ENCODE measurements around the gene NOC4L. TPM values are rescaled to one million over a fixed set of nuclear protein-coding genes. Genes with fewer than 3 reads are reported as not detected.

NOC4L gene
- total RNA-seq, 1 experiment from 2014 or later, result 39.6 TPM

DNA sequence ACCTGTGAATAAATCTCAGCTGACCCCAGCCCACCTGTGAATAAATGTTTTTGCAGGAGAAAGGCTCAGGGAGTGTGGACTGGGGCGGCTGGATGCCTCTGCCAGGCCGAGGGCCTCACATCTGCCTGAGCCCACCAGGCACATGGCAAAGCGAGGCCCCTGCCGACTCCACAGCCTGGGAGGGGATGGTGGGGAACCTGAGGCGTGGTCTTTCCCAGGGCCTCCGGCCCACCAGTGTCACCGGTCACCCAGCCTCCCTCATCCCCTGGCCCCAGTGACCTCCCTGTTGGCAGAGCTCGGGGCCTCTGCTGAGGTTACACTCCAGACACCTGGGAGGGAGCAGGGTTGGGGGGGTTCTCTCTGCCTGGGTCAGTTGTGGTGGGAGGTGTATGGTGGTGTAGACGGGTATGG is 8.2 kb downstream of the NOC4L start:
- Mint-ChIP-seq H3K4me3 (ENCODE audit: unreplicated experiment) (no peak overlapping the region), H3K27me3 (ENCODE audit: insufficient read depth, unreplicated experiment) (no peaks in the 10 kb centered on the region), H3K4me1 (ENCODE audit: low read depth, unreplicated experiment) (no peaks in the 10 kb centered on the region), H3K36me3 (ENCODE audit: insufficient read depth, unreplicated experiment) (peaks cover 22% of the 10 kb centered on the region), H3K9me3 (ENCODE audit: unreplicated experiment) (no peaks in the 10 kb centered on the region), H3K27ac (ENCODE audit: unreplicated experiment) (no peak overlapping the region)
- BruUV-seq (replicated peaks), result no TSS peak
- intact Hi-C loops (cut with micrococcal nuclease; ENCODE audit: unreplicated experiment), result no loop called here
- no peak for DNase-seq
- POLR2A ChIA-PET, result no interaction called here
- Histone ChIP-seq H3K4me3 (ENCODE audit: low read depth, low read length) (no peak overlapping the region), H3K27me3 (replicated peaks; ENCODE audit: control insufficient read depth, insufficient read depth, low read length) (no peaks in the 10 kb centered on the region), H3K36me3 (ENCODE audit: control insufficient read depth, insufficient read depth, low read length) (peaks cover 7% of the 10 kb centered on the region), H3K4me1 (no peaks in the 10 kb centered on the region), H3K9me3 (no peaks in the 10 kb centered on the region)
- TF ChIP-seq, protein P1, sequence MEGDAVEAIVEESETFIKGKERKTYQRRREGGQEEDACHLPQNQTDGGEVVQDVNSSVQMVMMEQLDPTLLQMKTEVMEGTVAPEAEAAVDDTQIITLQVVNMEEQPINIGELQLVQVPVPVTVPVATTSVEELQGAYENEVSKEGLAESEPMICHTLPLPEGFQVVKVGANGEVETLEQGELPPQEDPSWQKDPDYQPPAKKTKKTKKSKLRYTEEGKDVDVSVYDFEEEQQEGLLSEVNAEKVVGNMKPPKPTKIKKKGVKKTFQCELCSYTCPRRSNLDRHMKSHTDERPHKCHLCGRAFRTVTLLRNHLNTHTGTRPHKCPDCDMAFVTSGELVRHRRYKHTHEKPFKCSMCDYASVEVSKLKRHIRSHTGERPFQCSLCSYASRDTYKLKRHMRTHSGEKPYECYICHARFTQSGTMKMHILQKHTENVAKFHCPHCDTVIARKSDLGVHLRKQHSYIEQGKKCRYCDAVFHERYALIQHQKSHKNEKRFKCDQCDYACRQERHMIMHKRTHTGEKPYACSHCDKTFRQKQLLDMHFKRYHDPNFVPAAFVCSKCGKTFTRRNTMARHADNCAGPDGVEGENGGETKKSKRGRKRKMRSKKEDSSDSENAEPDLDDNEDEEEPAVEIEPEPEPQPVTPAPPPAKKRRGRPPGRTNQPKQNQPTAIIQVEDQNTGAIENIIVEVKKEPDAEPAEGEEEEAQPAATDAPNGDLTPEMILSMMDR (IDR thresholded peaks at IDR 0.05; ENCODE audit: insufficient read depth in 1 of 2, low read depth in 1 of 2, low read length in 1 of 2, severe bottlenecking in 1 of 2, unreplicated experiment in 1 of 2), result no peak
- CTCF ChIA-PET, result no interaction called here

DNA sequence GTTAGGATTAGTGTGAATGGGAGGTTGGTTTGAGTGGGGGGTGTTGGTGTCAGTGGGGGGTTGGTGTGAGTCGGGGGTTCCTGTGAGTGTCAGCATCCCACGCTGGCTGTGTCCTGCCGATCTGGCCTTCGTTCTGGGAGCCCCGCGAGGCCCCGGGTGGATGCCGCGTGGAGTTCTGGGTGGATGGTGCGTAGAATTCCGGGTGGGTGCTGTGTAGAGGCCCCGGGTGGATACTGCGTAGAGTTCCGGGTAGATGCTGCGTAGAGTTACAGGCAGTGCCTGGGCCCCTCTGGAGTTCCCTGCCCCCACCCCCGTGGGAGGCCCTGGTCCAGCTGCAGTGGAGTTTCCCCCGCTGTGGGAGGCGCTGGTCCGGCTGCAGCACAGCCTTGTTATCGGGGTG is 8.7 kb downstream of the NOC4L start:
- H3K4me3 Mint-ChIP-seq (ENCODE audit: unreplicated experiment), result no peak overlapping the region
- H3K9me3 ChIP-seq, result no peaks in the 10 kb centered on the region
- no peaks in the 10 kb centered on the region for H3K9me3 Mint-ChIP-seq (ENCODE audit: unreplicated experiment)
- peaks cover 7% of the 10 kb centered on the region for H3K36me3 ChIP-seq (ENCODE audit: control insufficient read depth, insufficient read depth, low read length)
- DNase-seq, result no peak
- BruUV-seq (replicated peaks), result no TSS peak
- intact Hi-C loops (cut with micrococcal nuclease; ENCODE audit: unreplicated experiment), result no loop called here
- no peaks in the 10 kb centered on the region for H3K27me3 ChIP-seq (replicated peaks; ENCODE audit: control insufficient read depth, insufficient read depth, low read length)
- no peaks in the 10 kb centered on the region for H3K27me3 Mint-ChIP-seq (ENCODE audit: insufficient read depth, unreplicated experiment)
- no peaks in the 10 kb centered on the region for H3K4me1 ChIP-seq
- no peak overlapping the region for H3K4me3 ChIP-seq (ENCODE audit: low read depth, low read length)
- POLR2A ChIA-PET, result no interaction called here
- H3K36me3 Mint-ChIP-seq (ENCODE audit: insufficient read depth, unreplicated experiment), result peaks cover 20% of the 10 kb centered on the region
- TF ChIP-seq, protein P1 (IDR thresholded peaks at IDR 0.05; ENCODE audit: insufficient read depth in 1 of 2, low read depth in 1 of 2, low read length in 1 of 2, severe bottlenecking in 1 of 2, unreplicated experiment in 1 of 2), result no peak
- CTCF ChIA-PET, result interaction anchor here (1.5 kb wide), 1 partner anchor 66 kb away, joined by 15 read pairs; no protein-coding TSS in a partner anchor
- no peak overlapping the region for H3K27ac Mint-ChIP-seq (ENCODE audit: unreplicated experiment)
- H3K4me1 Mint-ChIP-seq (ENCODE audit: low read depth, unreplicated experiment), result no peaks in the 10 kb centered on the region

DNA sequence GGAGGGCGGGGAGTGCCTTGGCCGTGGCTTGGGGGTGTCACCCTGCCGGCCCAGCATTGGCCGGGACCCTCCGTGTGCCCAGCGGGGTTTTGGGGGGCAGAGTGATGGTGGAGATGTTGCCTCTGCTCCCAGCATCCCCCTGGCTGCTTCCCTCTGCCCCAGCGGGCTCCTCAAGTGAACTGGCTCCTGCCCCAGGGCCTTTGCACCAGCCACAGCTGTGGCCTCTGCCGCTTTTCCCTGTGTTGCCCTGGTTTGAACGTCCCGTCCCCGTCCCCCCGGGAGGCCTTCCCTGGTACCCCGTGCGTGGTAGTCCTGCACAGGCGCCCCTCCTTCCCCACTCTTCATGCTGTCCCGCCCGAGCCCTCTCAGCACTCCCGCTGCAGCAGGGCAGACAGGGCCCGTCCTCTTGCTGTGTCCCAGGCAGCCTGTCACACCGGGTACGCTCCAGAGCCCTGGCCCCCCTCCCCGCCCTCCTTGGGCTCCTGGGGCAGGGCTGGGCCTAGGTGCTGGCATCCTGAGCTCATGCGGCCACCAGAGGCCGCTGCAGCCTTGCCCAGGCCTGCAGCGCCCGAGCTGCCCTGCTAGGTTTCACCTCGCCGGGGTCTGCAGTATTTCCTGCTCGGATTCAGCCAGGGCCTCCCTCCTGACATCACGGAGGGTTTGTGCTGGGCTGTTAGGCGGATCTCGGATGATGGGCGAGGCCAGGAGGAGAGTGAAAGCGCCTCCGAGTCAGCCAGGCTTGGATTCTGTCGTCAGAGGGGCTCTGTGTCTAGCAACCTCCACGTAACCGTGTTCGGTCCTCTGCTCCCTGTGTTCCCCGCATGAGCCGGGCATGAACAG is 9.5 kb downstream of the NOC4L start:
- no peaks in the 10 kb centered on the region for H3K9me3 ChIP-seq
- H3K36me3 ChIP-seq (ENCODE audit: control insufficient read depth, insufficient read depth, low read length), result peaks cover 7% of the 10 kb centered on the region
- H3K27me3 ChIP-seq (replicated peaks; ENCODE audit: control insufficient read depth, insufficient read depth, low read length), result no peaks in the 10 kb centered on the region
- H3K4me1 ChIP-seq, result no peaks in the 10 kb centered on the region
- H3K36me3 Mint-ChIP-seq (ENCODE audit: insufficient read depth, unreplicated experiment), result peaks cover 12% of the 10 kb centered on the region
- intact Hi-C loops (cut with micrococcal nuclease; ENCODE audit: unreplicated experiment), result loop anchor here (1.0 to 2.0 kb wide), 2 partner anchors 66 to 261 kb away; no protein-coding TSS in a partner anchor
- CTCF ChIA-PET, result interaction anchor here (0.6 to 1.5 kb wide), 15 partner anchors 9 to 1025 kb away, joined by 3 to 44 read pairs (median 3); no protein-coding TSS in a partner anchor
- no peak overlapping the region for H3K4me3 ChIP-seq (ENCODE audit: low read depth, low read length)
- H3K9me3 Mint-ChIP-seq (ENCODE audit: unreplicated experiment), result no peaks in the 10 kb centered on the region
- no peak overlapping the region for H3K4me3 Mint-ChIP-seq (ENCODE audit: unreplicated experiment)
- peak; percentile 56 to 67 for DNase-seq
- H3K27me3 Mint-ChIP-seq (ENCODE audit: insufficient read depth, unreplicated experiment), result no peaks in the 10 kb centered on the region
- BruUV-seq (replicated peaks), result no TSS peak
- POLR2A ChIA-PET, result interaction anchor here (0.6 kb wide), 1 partner anchor 253 kb away, joined by 4 read pairs; no protein-coding TSS in a partner anchor
- TF ChIP-seq, protein P1 (IDR thresholded peaks at IDR 0.05; ENCODE audit: insufficient read depth in 1 of 2, low read depth in 1 of 2, low read length in 1 of 2, severe bottlenecking in 1 of 2, unreplicated experiment in 1 of 2), result peak; percentile 75 to 90
- H3K4me1 Mint-ChIP-seq (ENCODE audit: low read depth, unreplicated experiment), result no peaks in the 10 kb centered on the region
- no peak overlapping the region for H3K27ac Mint-ChIP-seq (ENCODE audit: unreplicated experiment)

All from Caco-2 (cell line).